H1 (cell line): ENCODE data around the gene MMP25. TPM values are rescaled to one million over a fixed set of nuclear protein-coding genes. Genes with fewer than 3 reads are reported as not detected.

ENCODE experiments used
- BCL11A ChIP-seq, 2 experiments: IDR thresholded peaks; one replicate each; pipeline ENCODE4 v1.6.1; 2011; ENCODE audit warnings: low read depth in 2 of 2, low read length in 2 of 2, mild to moderate bottlenecking in 2 of 2
- CBX5 ChIP-seq: fragments of 300-800, 300-1000 bp; sonication (generic); IDR thresholded peaks from 2 replicates; pipeline ENCODE4 v1.7.1; 2016; ENCODE audit warnings: antibody characterized with exemption, low read length, low read depth
- CEBPB ChIP-seq: IDR thresholded peaks from 2 replicates; pipeline ENCODE4 v1.6.1; 2012; ENCODE audit warnings: low read depth, low read length
- CREB1 ChIP-seq: IDR thresholded peaks from 2 replicates; pipeline ENCODE4 v1.6.1; 2012; ENCODE audit warnings: inconsistent platforms
- EGR1 ChIP-seq: IDR thresholded peaks from 2 replicates; pipeline ENCODE4 v1.6.1; 2011; ENCODE audit warnings: low read depth, low read length, borderline replicate concordance
- EP300 ChIP-seq, 2 experiments: IDR thresholded peaks; 1 replicate in 1 of 2; 2 replicates in 1 of 2; pipeline ENCODE4 v1.6.1; 2011 to 2012; ENCODE audit warnings: low read depth in 2 of 2, low read length in 2 of 2, mild to moderate bottlenecking in 2 of 2, borderline replicate concordance in 1 of 2, inconsistent platforms in 1 of 2, moderate library complexity in 1 of 2
- EZH2 ChIP-seq: fragments of 200-600 bp; sonication (generic); IDR thresholded peaks from 2 replicates; pipeline ENCODE4 v1.7.1; 2012; ENCODE audit warnings: low read depth, mild to moderate bottlenecking, moderate library complexity, low read length, inconsistent platforms; ENCODE audit not compliant: severe bottlenecking
- GABPA ChIP-seq: IDR thresholded peaks from 2 replicates; pipeline ENCODE4 v1.6.1; 2011; ENCODE audit warnings: mild to moderate bottlenecking, low read length, moderate library complexity, borderline replicate concordance; ENCODE audit not compliant: insufficient read depth
- JUN ChIP-seq: IDR thresholded peaks from 2 replicates; pipeline ENCODE4 v1.6.1; 2011; ENCODE audit warnings: low read depth, mild to moderate bottlenecking, improper control_type of control experiment, low read length
- KDM1A ChIP-seq: fragments of 200-600, 300-600 bp; sonication (generic); IDR thresholded peaks from 2 replicates; pipeline ENCODE4 v1.7.1; 2016; ENCODE audit warnings: mild to moderate bottlenecking, low read length, borderline replicate concordance
- KDM4A ChIP-seq: IDR thresholded peaks from one replicate; pipeline ENCODE4 v1.7.1; 2012; ENCODE audit warnings: low read depth, mild to moderate bottlenecking, moderate library complexity, low read length, inconsistent platforms; ENCODE audit not compliant: severe bottlenecking
- NANOG ChIP-seq: IDR thresholded peaks from 2 replicates; pipeline ENCODE4 v1.6.1; 2011; ENCODE audit warnings: low read length, low read depth, mild to moderate bottlenecking, inconsistent platforms; ENCODE audit not compliant: insufficient read depth, poor library complexity, severe bottlenecking
- RAD21 ChIP-seq, 2 experiments: IDR thresholded peaks in 1 of 2; conservative IDR thresholded peaks in 1 of 2; 2 replicates each; pipeline ENCODE4 v1.6.1; 2011; ENCODE audit warnings: low read depth in 2 of 2, low read length in 2 of 2, improper control_type of control experiment in 1 of 2, inconsistent platforms in 1 of 2, mild to moderate bottlenecking in 1 of 2, moderate library complexity in 1 of 2
- RBBP5 ChIP-seq: IDR thresholded peaks from 2 replicates; pipeline ENCODE4 v1.7.1; 2012; ENCODE audit warnings: low read depth, mild to moderate bottlenecking, inconsistent platforms, low read length, moderate library complexity, borderline replicate concordance
- RXRA ChIP-seq: IDR thresholded peaks from 2 replicates; pipeline ENCODE4 v1.6.1; 2011; ENCODE audit warnings: low read depth, mild to moderate bottlenecking, low read length, moderate library complexity; ENCODE audit not compliant: insufficient read depth
- TAF1 ChIP-seq: IDR thresholded peaks from 2 replicates; pipeline ENCODE4 v1.6.1; 2011; ENCODE audit warnings: mild to moderate bottlenecking, low read depth, low read length
- YY1 ChIP-seq: IDR thresholded peaks from 2 replicates; pipeline ENCODE4 v1.6.1; 2011; ENCODE audit warnings: low read depth, mild to moderate bottlenecking, low read length
- polyA plus RNA-seq, 7 experiments: library from polyadenylated mRNA; depleted of rRNA in 3 of 7; stranded (reverse) in 5 of 7; unstranded in 2 of 7; fragments of >200 nt in 5 of 7; fragments of 200-250 nt in 2 of 7; gene quantifications; 1 replicate in 5 of 7; 2 replicates in 1 of 7; 4 replicates in 1 of 7; pipeline versions ENCODE4 v1.2.1 to v1.2.3, GENCODE V29; 2011 to 2013; ENCODE audit warnings: missing spikeins in 2 of 7, mixed read lengths in 2 of 7
- total RNA-seq: library from RNA; stranded (reverse); fragmentation: NEBNext Ultra II Directional; extraction: Animal tissue kit (Norgen Biotek cat#: 25700); gene quantifications from 2 replicates; pipeline ENCODE4 v1.2.1, GENCODE V29; 2021
- TF ChIP-seq, protein P1 (sequence below), 3 experiments: IDR thresholded peaks; 1 replicate in 2 of 3; 2 replicates in 1 of 3; pipeline versions ENCODE4 v1.5.1 to v1.6.1; 2011; ENCODE audit warnings: low read length in 3 of 3, mild to moderate bottlenecking in 3 of 3, inconsistent platforms in 2 of 3, low read depth in 1 of 3, moderate library complexity in 1 of 3; ENCODE audit not compliant: insufficient read depth in 1 of 3; ENCODE audit errors: control extremely low read depth in 1 of 3
- TF ChIP-seq, protein P2 (sequence below): IDR thresholded peaks from 2 replicates; pipeline ENCODE4 v1.6.1; 2011; ENCODE audit warnings: low read depth, mild to moderate bottlenecking, low read length; ENCODE audit not compliant: insufficient read depth

MMP25 gene
- total and polyA plus RNA-seq, 2 of the 8 experiments (the other 6 are each of a cell fraction or from before 2014, with no cell fraction given): 7.7 to 26.7 TPM

DNA sequence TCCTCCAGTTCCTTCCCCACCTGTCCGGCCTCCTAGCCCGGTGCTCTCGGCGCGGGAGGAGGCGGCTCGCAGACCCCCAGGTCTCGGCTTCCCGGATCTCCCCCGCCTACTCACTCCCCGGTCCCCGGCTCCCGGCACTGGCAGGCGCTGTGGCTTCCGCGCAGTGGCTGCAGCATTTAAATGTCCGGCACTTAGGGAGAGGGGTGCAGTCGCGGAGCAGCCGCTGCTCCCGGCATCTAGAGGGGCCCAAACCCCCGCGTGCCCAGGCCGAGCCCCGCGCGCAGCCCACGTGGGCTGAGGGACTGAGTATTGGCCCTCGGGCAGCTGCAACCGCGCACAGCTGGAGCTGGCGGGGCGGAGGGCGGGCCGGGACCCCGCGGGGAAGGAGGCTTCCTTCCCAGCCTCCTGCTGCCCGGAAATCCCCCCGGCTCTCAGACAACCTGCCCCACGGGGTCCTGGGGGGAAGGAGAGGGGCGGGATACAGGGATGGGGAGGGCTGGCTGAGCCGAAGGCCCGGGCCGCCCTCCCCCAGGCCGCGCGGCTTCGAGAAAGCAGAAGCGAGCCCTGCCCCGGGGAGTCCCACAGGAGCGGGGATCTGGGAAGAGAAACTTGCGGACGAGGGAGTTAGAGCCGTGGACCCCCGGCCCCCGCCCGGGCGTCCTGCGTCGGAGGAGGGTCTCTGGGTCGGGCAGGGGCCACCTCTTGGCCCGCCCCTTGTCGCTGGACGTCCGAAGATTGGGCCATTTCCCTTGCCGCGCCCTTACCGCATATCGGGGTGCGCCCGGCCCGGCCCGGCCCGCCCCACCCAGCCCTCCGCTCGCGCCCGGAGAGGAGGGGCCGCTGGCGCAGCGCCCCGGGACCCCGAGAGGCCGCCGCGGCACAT is at the start of gene MMP25 (continued):
- TF ChIP-seq RXRA (no peak), CREB1 (no peak), BCL11A (IDR thresholded peaks at IDR 0.05; ENCODE audit: low read depth in 2 of 2, low read length in 2 of 2) (no peak), GABPA (0 out of 2 replicates have a peak, but pooled peaks have one; percentile 13), EGR1 (no peak), RBBP5 (no peak), NANOG (no peak), TAF1 (0 out of 2 replicates have a peak, but pooled peaks have one; percentile 29), KDM4A (peak; percentile 24), CBX5 (no peak), CEBPB (no peak), JUN (no peak), EP300 (IDR thresholded peaks at IDR 0.05; ENCODE audit: borderline replicate concordance in 1 of 2, low read depth in 2 of 2, low read length in 2 of 2) (no peak), RAD21 (IDR thresholded peaks at IDR 0.05 in 1 of 2, conservative IDR thresholded peaks at IDR 0.05 in 1 of 2; ENCODE audit: low read depth in 2 of 2, low read length in 2 of 2) (no peak), EZH2 (no peak), YY1 (no peak), KDM1A (no peak)
- TF ChIP-seq, protein P1, sequence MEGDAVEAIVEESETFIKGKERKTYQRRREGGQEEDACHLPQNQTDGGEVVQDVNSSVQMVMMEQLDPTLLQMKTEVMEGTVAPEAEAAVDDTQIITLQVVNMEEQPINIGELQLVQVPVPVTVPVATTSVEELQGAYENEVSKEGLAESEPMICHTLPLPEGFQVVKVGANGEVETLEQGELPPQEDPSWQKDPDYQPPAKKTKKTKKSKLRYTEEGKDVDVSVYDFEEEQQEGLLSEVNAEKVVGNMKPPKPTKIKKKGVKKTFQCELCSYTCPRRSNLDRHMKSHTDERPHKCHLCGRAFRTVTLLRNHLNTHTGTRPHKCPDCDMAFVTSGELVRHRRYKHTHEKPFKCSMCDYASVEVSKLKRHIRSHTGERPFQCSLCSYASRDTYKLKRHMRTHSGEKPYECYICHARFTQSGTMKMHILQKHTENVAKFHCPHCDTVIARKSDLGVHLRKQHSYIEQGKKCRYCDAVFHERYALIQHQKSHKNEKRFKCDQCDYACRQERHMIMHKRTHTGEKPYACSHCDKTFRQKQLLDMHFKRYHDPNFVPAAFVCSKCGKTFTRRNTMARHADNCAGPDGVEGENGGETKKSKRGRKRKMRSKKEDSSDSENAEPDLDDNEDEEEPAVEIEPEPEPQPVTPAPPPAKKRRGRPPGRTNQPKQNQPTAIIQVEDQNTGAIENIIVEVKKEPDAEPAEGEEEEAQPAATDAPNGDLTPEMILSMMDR (IDR thresholded peaks at IDR 0.05; ENCODE audit: control extremely low read depth in 1 of 3, insufficient read depth in 1 of 3, low read depth in 1 of 3, low read length in 3 of 3): no peak
- TF ChIP-seq, protein P2, sequence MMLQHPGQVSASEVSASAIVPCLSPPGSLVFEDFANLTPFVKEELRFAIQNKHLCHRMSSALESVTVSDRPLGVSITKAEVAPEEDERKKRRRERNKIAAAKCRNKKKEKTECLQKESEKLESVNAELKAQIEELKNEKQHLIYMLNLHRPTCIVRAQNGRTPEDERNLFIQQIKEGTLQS: no peak
